Measurements from ENCODE around the gene CTNNA2.

The CTNNA2 gene

GRCh38 chr2:80363791-80364349 lies 851.0 kb downstream of the CTNNA2 start:
- no peak for DNase-seq
- Histone ChIP-seq H3K4me3 (ENCODE audit: low read depth, low read length) (no peak overlapping the region), H3K4me1 (peaks cover 20% of the 10 kb centered on the region), H3K9me3 (no peaks in the 10 kb centered on the region), H3K27me3 (no peaks in the 10 kb centered on the region), H3K36me3 (no peaks in the 10 kb centered on the region)
- no peak for TF ChIP-seq CTCF (IDR thresholded peaks at IDR 0.05; ENCODE audit: low read depth, low read length)

GRCh38 chr2:80364524-80365212 lies 851.8 kb downstream of the CTNNA2 start:
- no peak for TF ChIP-seq CTCF (IDR thresholded peaks at IDR 0.05; ENCODE audit: low read depth, low read length)
- Histone ChIP-seq H3K27me3 (no peaks in the 10 kb centered on the region), H3K9me3 (no peaks in the 10 kb centered on the region), H3K36me3 (no peaks in the 10 kb centered on the region), H3K4me3 (ENCODE audit: low read depth, low read length) (no peak overlapping the region), H3K4me1 (peaks cover 20% of the 10 kb centered on the region)
- DNase-seq: no peak

- DNase-seq: peak; percentile 47
- Histone ChIP-seq H3K4me1 (peaks cover 20% of the 10 kb centered on the region), H3K27me3 (no peaks in the 10 kb centered on the region), H3K9me3 (no peaks in the 10 kb centered on the region), H3K36me3 (no peaks in the 10 kb centered on the region), H3K4me3 (ENCODE audit: low read depth, low read length) (no peak overlapping the region)
- no peak for TF ChIP-seq CTCF (IDR thresholded peaks at IDR 0.05; ENCODE audit: low read depth, low read length)
Observed at GRCh38 chr2:80365762-80366161, 852.9 kb downstream of the CTNNA2 start.

- no peak for DNase-seq
- TF ChIP-seq CTCF (IDR thresholded peaks at IDR 0.05; ENCODE audit: low read depth, low read length): no peak
Observed at GRCh38 chr2:80370375-80371009, 857.6 kb downstream of the CTNNA2 start.

GRCh38 chr2:80374105-80374504 lies 861.3 kb downstream of the CTNNA2 start:
- TF ChIP-seq CTCF (IDR thresholded peaks at IDR 0.05; ENCODE audit: low read depth, low read length): no peak
- Histone ChIP-seq H3K27me3 (no peaks in the 10 kb centered on the region), H3K4me1 (no peaks in the 10 kb centered on the region; the same call in none of the 2 replicates), H3K4me3 (ENCODE audit: low read depth, low read length) (no peak overlapping the region), H3K36me3 (no peaks in the 10 kb centered on the region), H3K9me3 (no peaks in the 10 kb centered on the region)
- DNase-seq: no peak

More at GRCh38 chr2:80370375-80371009, 857.6 kb downstream of the CTNNA2 start:
- Histone ChIP-seq H3K4me1 (no peaks in the 10 kb centered on the region; the same call in none of the 2 replicates), H3K27me3 (no peaks in the 10 kb centered on the region), H3K9me3 (no peaks in the 10 kb centered on the region), H3K36me3 (no peaks in the 10 kb centered on the region), H3K4me3 (ENCODE audit: low read depth, low read length) (no peak overlapping the region)

GRCh38 chr2:80377071-80377470 lies 864.2 kb downstream of the CTNNA2 start:
- Histone ChIP-seq H3K27me3 (no peaks in the 10 kb centered on the region), H3K4me3 (ENCODE audit: low read depth, low read length) (no peak overlapping the region)
- TF ChIP-seq CTCF (IDR thresholded peaks at IDR 0.05; ENCODE audit: low read depth, low read length): no peak

More at GRCh38 chr2:80377071-80377470, 864.2 kb downstream of the CTNNA2 start:
- Histone ChIP-seq H3K4me1 (no peaks in the 10 kb centered on the region; the same call in none of the 2 replicates), H3K36me3 (no peaks in the 10 kb centered on the region), H3K9me3 (no peaks in the 10 kb centered on the region)
- no peak for DNase-seq

Measured in BE2C (cell line).